Transverse colon (tissue), 4 donors: ENCODE results near the gene CTNND2.

Source experiments
- EP300 ChIP-seq: sonication (generic); formaldehyde crosslinking; IDR thresholded peaks from one replicate; pipeline ENCODE4 v1.6.1; 2017; ENCODE audit warnings: antibody characterized with exemption, low read depth
- POLR2A ChIP-seq: fragments of 450-650 bp; IDR thresholded peaks from one replicate; pipeline ENCODE4 v1.6.1; 2016; ENCODE audit warnings: antibody characterized with exemption, mild to moderate bottlenecking, moderate library complexity
- POLR2AphosphoS5 ChIP-seq, 3 donors: sonication (generic); formaldehyde crosslinking; IDR thresholded peaks; one replicate each; pipeline ENCODE4 v1.6.1; 2016; ENCODE audit warnings: antibody characterized with exemption in 3 of 3
- TF ChIP-seq, protein P1 (sequence below), 5 experiments: fragments of 200-600 bp in 3 of 5; fragments of 450-650 bp in 2 of 5; sonication (generic) in 3 of 5; IDR thresholded peaks; 1 replicate in 2 of 5; 2 replicates in 3 of 5; pipeline ENCODE4 v1.5.1; 2016 to 2017; ENCODE audit warnings: antibody characterized with exemption in 5 of 5, inconsistent platforms in 3 of 5, mild to moderate bottlenecking in 2 of 5, moderate library complexity in 1 of 5

DNA sequence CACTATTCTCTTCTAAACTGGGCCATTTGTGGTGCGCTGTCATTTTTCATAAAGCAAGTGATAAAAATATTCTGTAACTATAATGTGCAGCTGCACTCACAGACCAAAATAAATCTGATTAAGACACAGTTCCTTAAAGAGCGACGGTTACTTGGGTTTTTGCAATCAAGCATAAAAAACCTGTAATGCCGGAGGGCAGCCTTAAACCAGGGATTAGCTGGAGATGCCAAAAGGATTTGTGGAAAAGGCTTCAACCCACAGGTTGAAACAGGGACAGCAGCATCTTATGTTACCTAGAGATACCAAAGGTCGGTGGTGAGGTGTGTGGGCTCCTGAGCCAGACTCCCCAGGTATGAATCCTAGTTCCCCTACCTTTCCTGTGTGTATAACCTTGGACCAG lies 49.3 kb downstream of the CTNND2 start:
- TF ChIP-seq, protein P1, sequence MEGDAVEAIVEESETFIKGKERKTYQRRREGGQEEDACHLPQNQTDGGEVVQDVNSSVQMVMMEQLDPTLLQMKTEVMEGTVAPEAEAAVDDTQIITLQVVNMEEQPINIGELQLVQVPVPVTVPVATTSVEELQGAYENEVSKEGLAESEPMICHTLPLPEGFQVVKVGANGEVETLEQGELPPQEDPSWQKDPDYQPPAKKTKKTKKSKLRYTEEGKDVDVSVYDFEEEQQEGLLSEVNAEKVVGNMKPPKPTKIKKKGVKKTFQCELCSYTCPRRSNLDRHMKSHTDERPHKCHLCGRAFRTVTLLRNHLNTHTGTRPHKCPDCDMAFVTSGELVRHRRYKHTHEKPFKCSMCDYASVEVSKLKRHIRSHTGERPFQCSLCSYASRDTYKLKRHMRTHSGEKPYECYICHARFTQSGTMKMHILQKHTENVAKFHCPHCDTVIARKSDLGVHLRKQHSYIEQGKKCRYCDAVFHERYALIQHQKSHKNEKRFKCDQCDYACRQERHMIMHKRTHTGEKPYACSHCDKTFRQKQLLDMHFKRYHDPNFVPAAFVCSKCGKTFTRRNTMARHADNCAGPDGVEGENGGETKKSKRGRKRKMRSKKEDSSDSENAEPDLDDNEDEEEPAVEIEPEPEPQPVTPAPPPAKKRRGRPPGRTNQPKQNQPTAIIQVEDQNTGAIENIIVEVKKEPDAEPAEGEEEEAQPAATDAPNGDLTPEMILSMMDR (IDR thresholded peaks at IDR 0.05), result no peak
- TF ChIP-seq POLR2A (no peak), POLR2AphosphoS5 (IDR thresholded peaks at IDR 0.05) (no peak), EP300 (no peak)
